HCT116 (cell line): Measurements from ENCODE around the gene CCDC146.

Experiments used
- ATF3 ChIP-seq: IDR thresholded peaks from 2 replicates; pipeline ENCODE4 v1.6.1; 2012
- EGR1 ChIP-seq: IDR thresholded peaks from 2 replicates; pipeline ENCODE4 v1.6.1; 2012; ENCODE audit warnings: low read depth
- EZH2 ChIP-seq: fragments of 200-600 bp; sonication (generic); IDR thresholded peaks from 2 replicates; pipeline ENCODE4 v1.6.1; 2017; ENCODE audit warnings: antibody characterized with exemption, mixed run types
- EZH2phosphoT487 ChIP-seq: fragments of 200-600 bp; IDR thresholded peaks from 2 replicates; pipeline ENCODE4 v1.6.1; 2018; ENCODE audit warnings: antibody characterized with exemption, borderline replicate concordance
- POLR2A ChIP-seq: IDR thresholded peaks from 2 replicates; pipeline ENCODE4 v1.7.0; 2011; ENCODE audit warnings: borderline replicate concordance; ENCODE audit not compliant: insufficient read depth, insufficient read length; ENCODE audit errors: extremely low read depth
- POLR2AphosphoS5 ChIP-seq: IDR thresholded peaks from 2 replicates; pipeline ENCODE4 v1.6.1; 2011; ENCODE audit warnings: mild to moderate bottlenecking, low read depth, low read length, moderate library complexity
- RAD21 ChIP-seq: IDR thresholded peaks from 2 replicates; pipeline ENCODE4 v1.6.1; 2012; ENCODE audit warnings: low read depth, mild to moderate bottlenecking
- REST ChIP-seq: IDR thresholded peaks from 2 replicates; pipeline ENCODE4 v1.6.1; 2012; ENCODE audit warnings: low read depth
- SP1 ChIP-seq: IDR thresholded peaks from 2 replicates; pipeline ENCODE4 v1.6.1; 2012; ENCODE audit warnings: low read depth
- TCF7L2 ChIP-seq: IDR thresholded peaks from 2 replicates; pipeline ENCODE4 v1.7.0; 2011; ENCODE audit warnings: borderline replicate concordance, inconsistent platforms; ENCODE audit not compliant: insufficient read depth, insufficient read length; ENCODE audit errors: extremely low read depth
- TF ChIP-seq, protein P1 (sequence below), 3 experiments: fragments of 200-600 bp in 1 of 3; sonication (generic) in 1 of 3; IDR thresholded peaks in 2 of 3; conservative IDR thresholded peaks in 1 of 3; 2 replicates each; pipeline ENCODE4 v1.5.1; 2012 to 2017; ENCODE audit warnings: low read depth in 2 of 3, low read length in 2 of 3, antibody characterized with exemption in 1 of 3, borderline replicate concordance in 1 of 3, control low read depth in 1 of 3, mild to moderate bottlenecking in 1 of 3, mixed read lengths in 1 of 3, mixed run types in 1 of 3, moderate library complexity in 1 of 3; ENCODE audit not compliant: insufficient read depth in 1 of 3

DNA sequence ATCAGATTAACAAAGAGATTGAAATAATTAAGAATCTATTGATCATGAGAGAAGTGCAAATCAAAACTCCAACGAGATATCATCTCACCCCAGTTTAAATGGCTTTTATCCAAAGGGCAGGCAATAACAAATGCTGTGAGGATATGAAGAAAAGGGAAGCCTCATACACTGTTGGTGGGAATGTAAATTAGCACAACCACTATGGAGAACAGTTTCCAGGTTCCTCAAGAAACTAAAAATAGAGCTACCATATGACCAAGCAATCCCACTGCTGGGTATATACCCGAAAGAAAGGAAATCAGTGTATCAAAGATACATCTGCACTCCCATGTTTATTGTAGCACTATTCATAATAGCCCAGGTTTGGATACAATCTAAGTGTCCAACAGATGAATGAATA is 63.5 kb downstream of the CCDC146 start:
- TF ChIP-seq, protein P1, sequence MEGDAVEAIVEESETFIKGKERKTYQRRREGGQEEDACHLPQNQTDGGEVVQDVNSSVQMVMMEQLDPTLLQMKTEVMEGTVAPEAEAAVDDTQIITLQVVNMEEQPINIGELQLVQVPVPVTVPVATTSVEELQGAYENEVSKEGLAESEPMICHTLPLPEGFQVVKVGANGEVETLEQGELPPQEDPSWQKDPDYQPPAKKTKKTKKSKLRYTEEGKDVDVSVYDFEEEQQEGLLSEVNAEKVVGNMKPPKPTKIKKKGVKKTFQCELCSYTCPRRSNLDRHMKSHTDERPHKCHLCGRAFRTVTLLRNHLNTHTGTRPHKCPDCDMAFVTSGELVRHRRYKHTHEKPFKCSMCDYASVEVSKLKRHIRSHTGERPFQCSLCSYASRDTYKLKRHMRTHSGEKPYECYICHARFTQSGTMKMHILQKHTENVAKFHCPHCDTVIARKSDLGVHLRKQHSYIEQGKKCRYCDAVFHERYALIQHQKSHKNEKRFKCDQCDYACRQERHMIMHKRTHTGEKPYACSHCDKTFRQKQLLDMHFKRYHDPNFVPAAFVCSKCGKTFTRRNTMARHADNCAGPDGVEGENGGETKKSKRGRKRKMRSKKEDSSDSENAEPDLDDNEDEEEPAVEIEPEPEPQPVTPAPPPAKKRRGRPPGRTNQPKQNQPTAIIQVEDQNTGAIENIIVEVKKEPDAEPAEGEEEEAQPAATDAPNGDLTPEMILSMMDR (IDR thresholded peaks at IDR 0.05 in 2 of 3, conservative IDR thresholded peaks at IDR 0.05 in 1 of 3; ENCODE audit: borderline replicate concordance in 1 of 3, insufficient read depth in 1 of 3, low read depth in 2 of 3, low read length in 2 of 3) = no peak
- TF ChIP-seq POLR2A (no peak), EZH2phosphoT487 (no peak), REST (no peak), POLR2AphosphoS5 (no peak), EZH2 (no peak), RAD21 (no peak), SP1 (no peak), ATF3 (no peak), TCF7L2 (no peak), EGR1 (no peak)
